Mononuclear cell (primary cell): ENCODE data around the gene LRRTM4. TPM values are rescaled to one million over a fixed set of nuclear protein-coding genes. Genes with fewer than 3 reads are reported as not detected.
"Not testable (repeated sequence)": the region's sequence is repeated elsewhere in the genome, so short reads cannot be mapped to it uniquely, and the experiment has no call there.

Experiments
- H3K27me3 ChIP-seq: 2 replicates; pipeline ENCODE4 v1.6.0; 2011; ENCODE audit warnings: low read length, control low read depth; ENCODE audit not compliant: insufficient read depth
- H3K4me1 ChIP-seq: 2 replicates; pipeline ENCODE4 v1.5.1; 2011; ENCODE audit warnings: mild to moderate bottlenecking, low read length, control low read depth; ENCODE audit not compliant: insufficient read depth
- H3K4me3 ChIP-seq: 2 replicates; pipeline ENCODE4 v1.5.1; 2011; ENCODE audit warnings: mild to moderate bottlenecking, low read length, moderate library complexity
- H3K9me3 ChIP-seq: 2 replicates; pipeline ENCODE4 v1.5.1; 2011; ENCODE audit warnings: low read depth, mild to moderate bottlenecking, control low read depth, low read length
- total RNA-seq: library from RNA; depleted of rRNA; stranded (reverse); fragments of >200 nt; gene quantifications from one replicate; pipeline ENCODE4 v1.2.3, GENCODE V29; 2012

Gene LRRTM4
- total RNA-seq, 1 donor: 0.10 TPM

GRCh38 chr2:77081597-77081996, 440.6 kb downstream of the LRRTM4 start:
- no peaks in the 10 kb centered on the region for H3K9me3 ChIP-seq

GRCh38 chr2:77064324-77064723, 457.9 kb downstream of the LRRTM4 start:
- H3K4me3 ChIP-seq: no peak overlapping the region

More at GRCh38 chr2:77081597-77081996, 440.6 kb downstream of the LRRTM4 start:
- no peak overlapping the region for H3K4me3 ChIP-seq
- H3K4me1 ChIP-seq: no peaks in the 10 kb centered on the region
- no peaks in the 10 kb centered on the region for H3K27me3 ChIP-seq

GRCh38 chr2:77054938-77055337, 467.2 kb downstream of the LRRTM4 start:
- Histone ChIP-seq H3K9me3 (peaks cover 4% of the 10 kb centered on the region), H3K4me1 (no peaks in the 10 kb centered on the region), H3K27me3 (no peaks in the 10 kb centered on the region), H3K4me3 (no peak overlapping the region)

More at GRCh38 chr2:77064324-77064723, 457.9 kb downstream of the LRRTM4 start:
- H3K9me3 ChIP-seq: no peaks in the 10 kb centered on the region
- no peaks in the 10 kb centered on the region for H3K4me1 ChIP-seq
- H3K27me3 ChIP-seq: no peaks in the 10 kb centered on the region

- Histone ChIP-seq H3K27me3 (no peaks in the 10 kb centered on the region), H3K4me3 (no peak overlapping the region), H3K4me1 (no peaks in the 10 kb centered on the region), H3K9me3 (no peaks in the 10 kb centered on the region)
These were observed 475.8 kb downstream of the LRRTM4 start for GRCh38 chr2:77046339-77046738.

GRCh38 chr2:77045456-77045855, 476.7 kb downstream of the LRRTM4 start:
- H3K27me3 ChIP-seq, H3K4me1 ChIP-seq, H3K4me3 ChIP-seq, H3K9me3 ChIP-seq: not testable (repeated sequence)

- Histone ChIP-seq H3K4me3 (no peak overlapping the region), H3K27me3 (no peaks in the 10 kb centered on the region), H3K4me1 (no peaks in the 10 kb centered on the region), H3K9me3 (no peaks in the 10 kb centered on the region)
These were observed 487.7 kb downstream of the LRRTM4 start for GRCh38 chr2:77034445-77034844.

- H3K4me3 ChIP-seq, H3K27me3 ChIP-seq, H3K9me3 ChIP-seq, H3K4me1 ChIP-seq: not testable (repeated sequence)
These were observed 492.9 kb downstream of the LRRTM4 start for GRCh38 chr2:77029237-77029636.

- Histone ChIP-seq H3K9me3 (no peaks in the 10 kb centered on the region), H3K4me3 (no peak overlapping the region), H3K27me3 (no peaks in the 10 kb centered on the region), H3K4me1 (no peaks in the 10 kb centered on the region)
These were observed 494.1 kb downstream of the LRRTM4 start for GRCh38 chr2:77028032-77028600.

- H3K9me3 ChIP-seq: no peaks in the 10 kb centered on the region
- H3K4me3 ChIP-seq: no peak overlapping the region
- H3K4me1 ChIP-seq: no peaks in the 10 kb centered on the region
- no peaks in the 10 kb centered on the region for H3K27me3 ChIP-seq
These were observed 496.5 kb downstream of the LRRTM4 start for GRCh38 chr2:77025714-77026113.

- Histone ChIP-seq H3K4me1 (no peaks in the 10 kb centered on the region), H3K4me3 (no peak overlapping the region), H3K9me3 (no peaks in the 10 kb centered on the region), H3K27me3 (no peaks in the 10 kb centered on the region)
These were observed 501.0 kb downstream of the LRRTM4 start for GRCh38 chr2:77021161-77021560.

- Histone ChIP-seq H3K9me3 (no peaks in the 10 kb centered on the region), H3K4me3 (no peak overlapping the region), H3K27me3 (no peaks in the 10 kb centered on the region), H3K4me1 (no peaks in the 10 kb centered on the region)
These were observed 504.0 kb downstream of the LRRTM4 start for GRCh38 chr2:77018219-77018618.

- no peak overlapping the region for H3K4me3 ChIP-seq
- no peaks in the 10 kb centered on the region for H3K4me1 ChIP-seq
- H3K9me3 ChIP-seq: no peaks in the 10 kb centered on the region
- H3K27me3 ChIP-seq: no peaks in the 10 kb centered on the region
These were observed 504.8 kb downstream of the LRRTM4 start for GRCh38 chr2:77017355-77017745.

GRCh38 chr2:77016443-77017354, 505.5 kb downstream of the LRRTM4 start:
- Histone ChIP-seq H3K9me3 (no peaks in the 10 kb centered on the region), H3K4me1 (no peaks in the 10 kb centered on the region), H3K27me3 (no peaks in the 10 kb centered on the region), H3K4me3 (no peak overlapping the region)

- Histone ChIP-seq H3K9me3 (no peaks in the 10 kb centered on the region), H3K27me3 (no peaks in the 10 kb centered on the region), H3K4me3 (no peak overlapping the region), H3K4me1 (no peaks in the 10 kb centered on the region)
These were observed 508.2 kb downstream of the LRRTM4 start for GRCh38 chr2:77013953-77014352.

- H3K4me1 ChIP-seq: no peaks in the 10 kb centered on the region
- H3K4me3 ChIP-seq: no peak overlapping the region
- H3K27me3 ChIP-seq: no peaks in the 10 kb centered on the region
- H3K9me3 ChIP-seq: no peaks in the 10 kb centered on the region
These were observed 508.7 kb downstream of the LRRTM4 start for GRCh38 chr2:77013457-77013856.

GRCh38 chr2:77009307-77009706, 512.9 kb downstream of the LRRTM4 start:
- Histone ChIP-seq H3K4me3 (no peak overlapping the region), H3K9me3 (no peaks in the 10 kb centered on the region), H3K4me1 (no peaks in the 10 kb centered on the region), H3K27me3 (no peaks in the 10 kb centered on the region)
